GM10248 (cell line): ENCODE data around the gene MCUB.
"Not testable (repeated sequence)": the region's sequence is repeated elsewhere in the genome, so short reads cannot be mapped to it uniquely, and the experiment has no call there.

Source experiments
- CTCF ChIA-PET: fragments of 300-600 bp; sonication (Branson Sonifier 250); formaldehyde crosslinking; extraction: SDS; loops from one replicate; lab custom pipeline; 2021; ENCODE audit warnings: antibody characterized with exemption; lab: Yijun Ruan, JAX
- POLR2A ChIA-PET: fragments of 350-650 bp; sonication (Branson Sonifier 250); formaldehyde crosslinking; extraction: SDS; loops from one replicate; lab custom pipeline; 2020; ENCODE audit warnings: antibody characterized with exemption; lab: Yijun Ruan, JAX
- DNase-seq: peaks from one replicate; pipeline ENCODE4 v3.0.0; 2012; ENCODE audit errors: extremely low spot score
- CTCF ChIP-seq: IDR thresholded peaks from 2 replicates; pipeline ENCODE4 v1.5.1; 2012; ENCODE audit warnings: mild to moderate bottlenecking, low read depth; ENCODE audit errors: extremely low read depth, missing control alignments, control extremely low read depth

MCUB gene

GRCh38 chr4:109676886-109677285 is 116.8 kb downstream of the MCUB start:
- ChIA-PET CTCF (interaction anchor here (1.5 kb wide), 1 partner anchor 9 kb away, joined by 3 read pairs; no protein-coding TSS in a partner anchor), POLR2A (no interaction called here)
- TF ChIP-seq CTCF: no peak
- DNase-seq: no peak

GRCh38 chr4:109678472-109678871 is 118.4 kb downstream of the MCUB start:
- CTCF ChIA-PET, POLR2A ChIA-PET: not testable (repeated sequence)

GRCh38 chr4:109678925-109679324 is 118.9 kb downstream of the MCUB start:
- POLR2A ChIA-PET, DNase-seq, CTCF ChIA-PET: not testable (repeated sequence)

More at GRCh38 chr4:109678472-109678871, 118.4 kb downstream of the MCUB start:
- not testable (repeated sequence) for DNase-seq

- ChIA-PET POLR2A (no interaction called here), CTCF (interaction anchor here (1.0 to 1.4 kb wide), 2 partner anchors 37 to 250 kb away, joined by 3 to 4 read pairs; partner anchors contain the start of gene SEC24B)
- DNase-seq: no peak
- no peak for TF ChIP-seq CTCF
Measured at GRCh38 chr4:109682875-109683274, 122.8 kb downstream of the MCUB start.

- CTCF ChIA-PET: interaction anchor here (1.0 to 1.7 kb wide), 4 partner anchors 12 to 251 kb away, joined by 3 to 4 read pairs (median 4); partner anchors contain the start of gene SEC24B
- DNase-seq: no peak
- POLR2A ChIA-PET: no interaction called here
- TF ChIP-seq CTCF: no peak
Measured at GRCh38 chr4:109683621-109684253, 123.7 kb downstream of the MCUB start.

GRCh38 chr4:109684727-109685126 is 124.7 kb downstream of the MCUB start:
- DNase-seq: no peak
- ChIA-PET POLR2A (no interaction called here), CTCF (interaction anchor here (1.0 to 1.7 kb wide), 4 partner anchors 11 to 19 kb away, joined by 3 to 4 read pairs (median 3); partner anchors contain the start of gene CASP6)
- TF ChIP-seq CTCF: no peak

- no peak for DNase-seq
- no peak for TF ChIP-seq CTCF
- CTCF ChIA-PET: interaction anchor here (1.0 to 1.5 kb wide), 4 partner anchors 9 to 27 kb away, joined by 3 to 5 read pairs (median 4); no protein-coding TSS in a partner anchor
- POLR2A ChIA-PET: no interaction called here
Measured at GRCh38 chr4:109690690-109691410, 130.8 kb downstream of the MCUB start.
